ENCODE data around the gene DDX1.

Gene DDX1

GRCh38 chr2:15599994-15600393, 8.3 kb downstream of the DDX1 start:
- TF ChIP-seq, protein P1, sequence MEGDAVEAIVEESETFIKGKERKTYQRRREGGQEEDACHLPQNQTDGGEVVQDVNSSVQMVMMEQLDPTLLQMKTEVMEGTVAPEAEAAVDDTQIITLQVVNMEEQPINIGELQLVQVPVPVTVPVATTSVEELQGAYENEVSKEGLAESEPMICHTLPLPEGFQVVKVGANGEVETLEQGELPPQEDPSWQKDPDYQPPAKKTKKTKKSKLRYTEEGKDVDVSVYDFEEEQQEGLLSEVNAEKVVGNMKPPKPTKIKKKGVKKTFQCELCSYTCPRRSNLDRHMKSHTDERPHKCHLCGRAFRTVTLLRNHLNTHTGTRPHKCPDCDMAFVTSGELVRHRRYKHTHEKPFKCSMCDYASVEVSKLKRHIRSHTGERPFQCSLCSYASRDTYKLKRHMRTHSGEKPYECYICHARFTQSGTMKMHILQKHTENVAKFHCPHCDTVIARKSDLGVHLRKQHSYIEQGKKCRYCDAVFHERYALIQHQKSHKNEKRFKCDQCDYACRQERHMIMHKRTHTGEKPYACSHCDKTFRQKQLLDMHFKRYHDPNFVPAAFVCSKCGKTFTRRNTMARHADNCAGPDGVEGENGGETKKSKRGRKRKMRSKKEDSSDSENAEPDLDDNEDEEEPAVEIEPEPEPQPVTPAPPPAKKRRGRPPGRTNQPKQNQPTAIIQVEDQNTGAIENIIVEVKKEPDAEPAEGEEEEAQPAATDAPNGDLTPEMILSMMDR (IDR thresholded peaks at IDR 0.05; ENCODE audit: low read depth, low read length), result no peak
- no peak overlapping the region for H3K4me3 ChIP-seq (replicated peaks in 1 of 2; ENCODE audit: low read depth in 2 of 2, low read length in 2 of 2)
- DNase-seq (ENCODE audit: low read depth in 2 of 2), result no peak

DNA sequence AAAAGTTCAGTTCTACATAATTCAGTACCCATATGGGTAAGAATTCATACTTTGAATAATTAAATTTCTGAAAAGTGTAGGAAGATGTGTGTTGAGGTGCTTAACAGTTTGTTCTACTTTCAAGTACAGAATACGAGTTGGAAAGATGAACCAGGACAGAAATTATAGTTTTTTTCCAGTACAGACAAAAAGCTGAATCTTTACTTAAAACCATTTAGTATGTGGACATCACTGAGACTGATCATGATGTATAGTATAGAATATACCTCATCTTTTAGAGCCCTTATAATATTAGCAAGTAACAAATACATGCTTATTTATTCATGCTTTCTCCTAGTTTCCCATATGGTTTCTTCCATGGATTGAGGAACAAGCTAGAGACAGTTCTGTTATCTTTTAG, 10.0 kb downstream of the DDX1 start:
- H3K4me3 ChIP-seq (replicated peaks in 1 of 2; ENCODE audit: low read depth in 2 of 2, low read length in 2 of 2), result no peak overlapping the region
- TF ChIP-seq, protein P1 (IDR thresholded peaks at IDR 0.05; ENCODE audit: low read depth, low read length), result no peak
- no peak for DNase-seq (ENCODE audit: low read depth in 2 of 2)

GRCh38 chr2:15602393-15602792, 10.7 kb downstream of the DDX1 start:
- TF ChIP-seq, protein P1 (IDR thresholded peaks at IDR 0.05; ENCODE audit: low read depth, low read length), result no peak
- DNase-seq (ENCODE audit: low read depth in 2 of 2), result no peak
- H3K4me3 ChIP-seq (replicated peaks in 1 of 2; ENCODE audit: low read depth in 2 of 2, low read length in 2 of 2), result no peak overlapping the region

DNA sequence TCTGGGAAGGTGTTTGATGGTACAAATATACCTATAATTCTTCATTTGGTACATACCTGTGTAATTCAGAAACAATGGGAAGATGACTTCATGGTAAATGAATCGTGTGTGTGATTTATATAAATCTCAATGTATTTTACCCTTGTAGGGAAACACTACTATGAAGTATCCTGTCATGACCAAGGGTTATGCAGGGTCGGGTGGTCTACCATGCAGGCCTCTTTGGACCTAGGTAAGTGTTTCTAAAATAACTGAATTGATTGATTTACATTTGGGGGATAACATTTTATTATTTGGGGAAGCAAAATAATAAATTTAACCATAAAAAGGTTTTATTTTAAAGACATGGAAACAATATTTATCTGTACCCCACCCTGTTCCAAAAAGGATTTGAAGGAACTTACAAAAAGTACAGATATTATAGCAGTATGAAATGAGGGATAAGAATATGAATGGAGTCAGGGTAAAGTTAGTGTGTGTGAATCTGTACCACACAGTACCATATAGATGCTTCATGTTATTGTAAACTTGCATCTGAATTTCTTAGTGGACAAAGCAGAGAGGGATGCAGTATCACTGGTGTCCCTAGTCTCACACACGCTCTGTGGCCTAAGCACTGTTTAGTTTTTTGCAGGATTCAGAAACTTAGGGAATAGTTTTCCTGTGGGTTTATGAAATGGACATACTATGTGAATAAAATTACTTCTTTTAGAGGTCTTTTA, 11.5 kb downstream of the DDX1 start:
- H3K4me3 ChIP-seq (replicated peaks in 1 of 2; ENCODE audit: low read depth in 2 of 2, low read length in 2 of 2), result no peak overlapping the region
- no peak for DNase-seq (ENCODE audit: low read depth in 2 of 2)
- TF ChIP-seq, protein P1 (IDR thresholded peaks at IDR 0.05; ENCODE audit: low read depth, low read length), result no peak

- H3K4me3 ChIP-seq (replicated peaks in 1 of 2; ENCODE audit: low read depth in 2 of 2, low read length in 2 of 2), result no peak overlapping the region
- DNase-seq (ENCODE audit: low read depth in 2 of 2), result no peak
- TF ChIP-seq, protein P1 (IDR thresholded peaks at IDR 0.05; ENCODE audit: low read depth, low read length), result no peak
Observed at GRCh38 chr2:15603948-15604347, 12.3 kb downstream of the DDX1 start.

DNA sequence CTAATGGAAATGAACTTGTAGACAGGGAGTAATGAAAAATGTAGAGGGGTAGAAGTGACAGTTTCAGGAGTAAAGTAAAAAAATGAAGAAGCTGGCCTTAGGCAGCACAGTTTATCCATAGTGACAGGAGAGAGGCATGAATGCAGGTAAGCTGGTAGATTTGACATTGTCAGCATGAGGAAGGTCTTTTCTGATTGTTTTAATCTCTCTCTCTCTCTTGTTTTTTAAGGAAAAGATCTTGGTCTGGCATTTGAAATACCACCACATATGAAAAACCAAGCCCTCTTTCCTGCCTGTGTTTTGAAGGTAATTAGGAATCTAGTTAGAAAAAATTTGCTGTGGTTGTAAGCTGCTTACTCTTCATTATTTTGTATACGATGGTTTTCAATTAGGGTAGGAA, 14.1 kb downstream of the DDX1 start:
- DNase-seq (ENCODE audit: low read depth in 2 of 2), result no peak
- no peak overlapping the region for H3K4me3 ChIP-seq (replicated peaks in 1 of 2; ENCODE audit: low read depth in 2 of 2, low read length in 2 of 2)
- TF ChIP-seq, protein P1 (IDR thresholded peaks at IDR 0.05; ENCODE audit: low read depth, low read length), result no peak
